HG03354 (cell line): Measurements from ENCODE around the gene IQSEC1.
A peak's percentile ranks its signal among the peaks of the same experiment; 100 is the strongest.

Experiments
- ATAC-seq: cut with Tn5 transposase; IDR thresholded peaks from one replicate; pipeline ENCODE4 v1.9.1; 2021; ENCODE audit warnings: mild to moderate bottlenecking; ENCODE audit not compliant: unreplicated experiment, poor library complexity, severe bottlenecking

Gene IQSEC1

GRCh38 chr3:12926660-12927059 lies 146.6 kb downstream of the IQSEC1 start:
- no peak for ATAC-seq

GRCh38 chr3:12925648-12926047 lies 147.6 kb downstream of the IQSEC1 start:
- ATAC-seq, result no peak

GRCh38 chr3:12924437-12924836 lies 148.8 kb downstream of the IQSEC1 start:
- no peak for ATAC-seq

- ATAC-seq, result no peak
These were observed 150.3 kb downstream of the IQSEC1 start for GRCh38 chr3:12922881-12923431.

- ATAC-seq, result no peak
These were observed 150.9 kb downstream of the IQSEC1 start for GRCh38 chr3:12922306-12922705.

- no peak for ATAC-seq
These were observed 151.5 kb downstream of the IQSEC1 start for GRCh38 chr3:12921736-12922135.

- no peak for ATAC-seq
These were observed 152.3 kb downstream of the IQSEC1 start for GRCh38 chr3:12920967-12921366.

GRCh38 chr3:12919205-12919604 lies 154.0 kb downstream of the IQSEC1 start:
- ATAC-seq, result no peak

GRCh38 chr3:12918231-12918630 lies 155.0 kb downstream of the IQSEC1 start:
- ATAC-seq, result no peak

- peak; percentile 53 for ATAC-seq
These were observed 157.1 kb downstream of the IQSEC1 start for GRCh38 chr3:12916159-12916558.

GRCh38 chr3:12914088-12914487 lies 159.1 kb downstream of the IQSEC1 start:
- ATAC-seq, result no peak

- no peak for ATAC-seq
These were observed 161.3 kb downstream of the IQSEC1 start for GRCh38 chr3:12911881-12912415.

GRCh38 chr3:12910356-12911099 lies 162.7 kb downstream of the IQSEC1 start:
- no peak for ATAC-seq

- ATAC-seq, result no peak
These were observed 163.5 kb downstream of the IQSEC1 start for GRCh38 chr3:12909710-12910109.

GRCh38 chr3:12908859-12909258 lies 164.4 kb downstream of the IQSEC1 start:
- ATAC-seq, result no peak

GRCh38 chr3:12908136-12908730 lies 165.0 kb downstream of the IQSEC1 start:
- no peak for ATAC-seq

- ATAC-seq, result no peak
These were observed 165.5 kb downstream of the IQSEC1 start for GRCh38 chr3:12907729-12908128.

- no peak for ATAC-seq
These were observed 165.9 kb downstream of the IQSEC1 start for GRCh38 chr3:12907296-12907695.

GRCh38 chr3:12906916-12907290 lies 166.3 kb downstream of the IQSEC1 start:
- ATAC-seq, result no peak

GRCh38 chr3:12906141-12906915 lies 166.9 kb downstream of the IQSEC1 start:
- ATAC-seq, result no peak
